Stimulated activated CD4-positive, alpha-beta T cell treated with anti-CD3 and anti-CD28 coated beads, Interleukin-15, amount 100 ng/mL, for 1 hour (primary cell): ENCODE measurements around the gene SKI.

Experiments
- DNase-seq, 2 donors: peaks; one replicate each; pipeline ENCODE4 v3.0.0-alpha.2; 2020; ENCODE audit warnings: low read depth in 1 of 2, low spot score in 1 of 2

Gene SKI

DNA sequence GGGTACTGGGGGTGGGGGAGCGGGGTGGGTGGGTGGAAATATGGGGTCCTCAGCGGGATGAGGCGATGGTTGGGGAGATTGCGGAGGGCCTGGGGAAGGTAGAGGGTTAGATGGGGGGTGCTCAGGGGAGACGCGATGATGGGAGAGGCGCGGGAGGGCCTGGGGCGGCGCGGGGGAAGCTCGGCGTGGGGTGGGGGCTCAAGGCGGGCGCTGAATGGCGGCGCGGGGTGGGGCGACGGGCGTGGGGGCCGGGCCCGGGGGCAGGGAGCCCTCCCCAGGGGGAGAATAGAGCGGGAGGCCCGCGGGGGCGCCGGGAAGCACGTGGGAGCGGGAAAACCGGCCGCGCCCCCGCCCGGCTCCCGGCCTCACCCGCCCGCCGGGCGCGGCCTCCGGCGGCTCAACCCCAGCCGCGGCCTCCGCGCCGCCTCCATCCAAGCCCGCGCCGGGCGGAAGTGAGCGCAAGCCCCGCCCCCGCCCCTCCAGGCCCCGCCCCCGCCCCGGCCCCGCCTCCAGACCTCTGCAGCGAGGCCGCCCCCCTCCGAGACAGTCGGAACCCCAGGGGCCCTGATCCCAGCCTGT, 33.7 kb upstream of the SKI start, which contains the start of gene FAAP20:
Gene FAAP20, minus strand, starts transcription at position 454 of the 579 bp plus-strand sequence. Its CDS starts 23 bp downstream, at position 431.
- peak in 1 of 2 donors; percentile 63 for DNase-seq

DNA sequence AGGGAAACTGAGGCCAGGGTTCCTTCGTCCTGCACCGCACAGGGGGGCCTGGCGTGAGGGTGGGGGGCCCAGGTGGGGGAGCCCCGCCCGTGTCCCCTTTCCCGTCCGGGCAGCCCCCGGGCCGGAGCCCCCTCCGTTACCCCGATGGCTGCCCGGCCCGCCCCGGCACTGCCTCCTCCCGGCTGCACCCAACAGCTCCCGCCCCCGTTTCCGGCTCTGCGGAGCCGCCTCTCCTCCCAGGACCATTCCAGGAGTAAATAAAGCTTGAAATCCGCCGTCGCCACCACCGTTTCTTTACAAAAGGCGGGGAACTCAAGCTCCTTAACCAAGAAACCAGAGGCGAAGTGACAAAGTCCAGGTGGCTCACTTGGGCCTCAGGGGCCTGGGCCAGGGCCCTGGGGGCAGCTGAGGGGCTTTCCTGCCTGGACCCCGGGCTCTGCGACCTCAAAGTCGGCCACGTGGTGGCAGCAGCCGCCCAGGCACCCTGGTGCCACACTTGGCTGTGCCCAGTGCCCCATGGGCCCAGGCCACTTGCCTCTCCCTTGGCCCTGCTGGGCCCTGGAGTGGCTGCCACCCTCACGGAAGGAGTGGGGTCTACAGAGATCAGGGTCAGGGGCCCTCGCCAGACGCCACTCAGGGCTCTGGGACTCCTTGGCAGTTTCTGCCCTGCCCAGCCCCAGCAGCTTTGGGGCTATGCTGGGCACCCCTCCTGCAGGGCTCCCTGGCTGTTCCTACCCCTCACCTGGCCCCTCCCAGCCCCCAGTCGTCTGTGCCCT, 33.0 kb upstream of the SKI start:
- peak; percentile 72 to 84 for DNase-seq

- DNase-seq = no peak
These were observed 32.3 kb upstream of the SKI start for GRCh38 chr1:2195785-2196184.

- no peak for DNase-seq
These were observed 31.0 kb upstream of the SKI start for GRCh38 chr1:2196901-2197638.

- no peak for DNase-seq
These were observed 30.4 kb upstream of the SKI start for GRCh38 chr1:2197707-2198165.

DNA sequence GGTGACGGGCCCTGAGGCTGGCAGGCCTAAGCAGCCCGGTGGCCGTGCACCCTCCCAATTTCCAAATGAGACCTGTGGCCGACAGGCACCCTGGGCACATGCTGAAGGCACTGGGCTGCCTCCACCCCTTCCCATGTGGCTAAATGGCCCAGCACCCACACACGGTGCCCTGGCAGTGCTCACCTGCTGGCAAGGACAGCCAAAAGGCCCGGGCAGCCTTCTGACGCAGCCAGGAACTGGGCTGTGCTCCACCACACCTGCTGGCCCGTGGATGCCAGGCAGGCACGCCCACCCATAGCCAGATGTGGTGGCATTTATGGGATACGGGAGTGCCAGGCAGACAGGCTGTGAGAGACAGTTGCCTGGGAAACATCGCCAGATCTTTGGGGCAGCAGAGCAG, 29.5 kb upstream of the SKI start:
- no peak for DNase-seq

- peak; percentile 61 to 65 for DNase-seq
These were observed 28.9 kb upstream of the SKI start for GRCh38 chr1:2199042-2199810.

- no peak for DNase-seq
These were observed 27.7 kb upstream of the SKI start for GRCh38 chr1:2200308-2200943.

DNA sequence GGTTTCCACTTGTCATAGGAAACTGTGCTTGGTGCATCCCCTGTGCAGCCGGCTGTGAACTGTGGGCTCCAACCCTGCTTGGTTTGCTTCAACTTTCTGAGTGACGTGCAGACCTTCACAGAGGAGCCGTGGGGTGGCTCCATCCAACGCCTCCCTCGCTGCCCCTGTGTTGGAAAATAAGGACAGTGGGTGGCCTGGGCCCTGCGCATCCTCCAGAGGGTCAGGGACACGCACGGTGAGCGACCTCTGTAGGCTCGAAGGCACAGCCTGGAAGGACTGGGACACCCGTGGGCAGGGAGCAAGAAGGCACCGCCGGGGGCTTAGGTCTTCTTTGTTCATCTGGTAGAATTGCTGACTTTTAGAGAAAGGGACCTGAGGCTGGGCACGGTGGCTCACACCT, 27.1 kb upstream of the SKI start:
- no peak for DNase-seq

DNA sequence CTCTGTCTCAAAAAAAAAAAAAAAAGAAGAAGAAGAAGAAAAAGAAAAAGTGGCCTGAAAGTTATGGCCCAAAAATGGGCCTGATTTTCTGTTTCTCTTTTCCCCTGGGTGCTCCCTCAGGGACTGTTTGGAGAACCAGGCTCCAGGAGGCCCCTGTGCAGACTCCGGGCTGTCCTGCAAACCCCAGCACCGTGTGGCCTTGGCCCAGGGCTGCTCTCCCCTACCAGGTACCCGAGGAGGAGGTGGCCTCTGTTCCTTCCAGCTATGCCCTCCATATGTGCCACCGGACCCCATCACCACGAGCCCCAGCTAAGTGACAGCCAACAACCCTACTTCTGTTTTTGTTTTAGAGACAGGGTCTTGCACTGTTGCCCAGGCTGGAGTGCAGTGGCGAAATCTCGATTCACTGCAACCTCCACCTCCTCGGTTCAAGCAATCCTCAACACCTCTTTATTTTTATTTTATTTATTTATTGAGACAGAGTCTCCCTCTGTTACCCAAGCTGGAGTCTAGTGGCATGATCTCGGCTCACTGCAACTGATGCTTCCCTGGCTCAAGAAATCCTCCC, 26.0 kb upstream of the SKI start:
- DNase-seq = no peak

- no peak for DNase-seq
These were observed 25.1 kb upstream of the SKI start for GRCh38 chr1:2202843-2203601.

DNA sequence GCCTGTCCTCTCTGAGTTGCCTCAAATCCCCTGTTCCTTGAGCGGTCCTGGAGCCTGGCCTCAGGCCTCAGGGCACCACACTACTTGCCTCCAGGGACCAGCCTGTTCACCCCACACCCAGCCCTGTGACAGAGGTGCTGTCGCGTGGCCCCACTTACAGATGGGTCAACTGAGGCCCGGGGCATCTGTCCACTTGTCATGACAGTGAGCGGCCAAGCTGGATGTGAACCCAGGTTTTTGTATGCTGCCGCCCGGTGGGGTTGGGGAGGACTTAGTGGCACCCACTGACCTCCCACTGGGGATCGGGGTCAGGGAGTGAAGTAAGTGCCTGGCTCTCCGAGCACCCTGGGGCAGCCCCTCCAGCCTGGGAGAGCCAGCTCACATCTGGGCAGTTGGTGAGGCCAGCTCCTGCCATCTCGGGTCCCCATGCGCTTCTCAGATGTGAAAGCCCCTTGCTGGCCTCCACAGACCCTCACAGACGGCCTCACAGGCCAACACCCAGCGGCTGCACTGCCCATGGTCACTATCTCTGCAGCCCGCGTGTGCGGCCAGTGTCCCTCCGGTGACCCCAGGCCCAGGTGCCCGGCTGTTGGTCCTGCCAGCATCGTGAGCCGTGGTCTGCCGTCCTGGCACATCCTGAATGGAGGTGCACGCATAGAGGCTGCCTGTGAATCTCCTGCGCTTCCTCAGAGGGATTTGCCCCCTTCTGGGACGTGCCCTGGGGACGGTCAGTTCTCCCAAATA, 24.3 kb upstream of the SKI start:
- DNase-seq = no peak

GRCh38 chr1:2204415-2205190, 23.5 kb upstream of the SKI start:
- no peak for DNase-seq

- DNase-seq = peak; percentile 86 to 90
These were observed 22.7 kb upstream of the SKI start for GRCh38 chr1:2205191-2205952.

GRCh38 chr1:2206813-2207487, 21.2 kb upstream of the SKI start:
- no peak for DNase-seq

DNA sequence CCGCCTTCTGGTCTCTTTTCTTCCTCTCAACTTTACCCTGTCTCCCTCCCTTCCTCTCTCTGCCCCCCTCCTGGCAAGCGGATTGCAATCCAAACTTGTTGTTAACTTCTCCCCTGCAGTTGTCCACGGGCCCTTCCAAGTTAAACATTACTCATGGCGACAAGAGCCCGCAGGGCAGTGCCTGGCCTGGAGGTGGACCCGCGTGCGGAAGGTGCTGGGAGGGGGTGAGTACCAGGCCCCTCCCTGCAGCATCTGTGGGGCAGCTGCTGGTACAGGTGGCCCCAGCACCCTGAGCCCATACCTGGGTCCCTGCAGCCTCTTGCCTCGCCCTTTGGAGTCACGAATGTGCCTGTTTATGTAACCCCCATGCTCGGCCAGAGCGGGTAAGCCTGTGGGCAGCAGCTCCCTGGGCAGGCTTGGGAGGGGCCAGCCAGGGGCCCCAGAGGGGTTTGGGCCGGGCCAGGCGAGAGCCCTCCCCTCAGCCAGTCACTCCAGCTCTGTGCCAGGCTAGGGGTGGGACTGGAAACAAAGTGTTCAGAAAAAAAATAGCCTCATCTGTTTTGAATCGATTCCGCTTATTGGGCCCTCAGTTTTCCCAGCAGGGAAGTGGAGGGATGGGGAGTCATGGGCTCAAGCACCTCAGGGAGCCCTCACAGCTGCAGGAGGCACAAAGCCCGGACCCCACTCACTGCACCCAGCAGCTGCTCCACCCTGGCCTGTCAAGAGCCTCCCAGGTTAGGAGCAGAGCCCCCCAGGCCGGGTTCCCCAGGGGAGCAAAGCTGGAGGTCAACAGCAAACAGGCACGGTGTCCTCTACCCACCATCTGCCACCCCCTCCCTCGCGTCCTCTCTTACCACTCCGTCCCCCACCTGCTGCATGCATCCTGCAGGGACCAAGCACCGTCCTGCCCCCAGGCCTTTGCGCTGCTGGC, 19.5 kb upstream of the SKI start:
- DNase-seq = no peak
